GM18502 (cell line): ENCODE data around the gene TCIRG1.
A peak's percentile ranks its signal among the peaks of the same experiment; 100 is the strongest.

Experiments
- ATAC-seq: cut with Tn5 transposase; IDR thresholded peaks from one replicate; pipeline ENCODE4 v1.9.1; 2021; ENCODE audit warnings: mild to moderate bottlenecking; ENCODE audit not compliant: unreplicated experiment, poor library complexity

Gene TCIRG1

DNA sequence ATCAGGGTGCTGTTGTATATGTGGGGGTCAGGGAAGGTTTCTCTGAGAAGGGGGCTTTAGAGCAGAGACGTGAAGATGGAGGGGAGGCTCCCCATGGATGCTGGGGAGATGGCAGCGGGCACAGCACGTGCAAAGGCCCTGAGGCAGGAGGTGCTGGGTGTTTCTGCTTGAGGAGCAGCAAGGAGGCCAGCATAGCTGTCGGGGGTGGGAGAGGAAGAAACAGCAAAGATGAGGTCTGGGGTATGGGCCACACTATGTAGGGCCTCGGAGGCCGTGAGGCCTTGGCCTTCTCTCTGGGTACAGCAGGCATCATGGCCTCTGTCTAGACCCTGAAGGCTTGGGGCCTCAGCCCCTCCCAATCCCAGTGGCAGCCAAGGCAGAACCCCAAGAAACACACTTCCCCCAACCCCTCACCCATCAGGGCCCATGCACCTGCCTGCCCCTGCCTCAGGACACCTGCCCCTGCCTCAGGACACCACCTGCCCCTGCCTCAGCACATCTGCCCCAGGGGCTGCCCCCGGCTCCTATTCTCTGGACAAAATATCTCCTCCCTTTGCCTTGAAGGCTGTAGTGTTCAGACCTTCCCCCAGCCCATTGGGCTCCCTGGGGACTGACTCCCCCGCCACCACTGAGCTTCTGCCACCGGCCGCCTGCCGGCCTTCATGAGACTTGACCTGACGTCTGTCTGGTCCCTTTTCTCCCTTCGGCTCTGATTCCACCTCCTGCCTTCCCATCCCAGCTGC lies 22.5 kb upstream of the TCIRG1 start:
- no peak for ATAC-seq

DNA sequence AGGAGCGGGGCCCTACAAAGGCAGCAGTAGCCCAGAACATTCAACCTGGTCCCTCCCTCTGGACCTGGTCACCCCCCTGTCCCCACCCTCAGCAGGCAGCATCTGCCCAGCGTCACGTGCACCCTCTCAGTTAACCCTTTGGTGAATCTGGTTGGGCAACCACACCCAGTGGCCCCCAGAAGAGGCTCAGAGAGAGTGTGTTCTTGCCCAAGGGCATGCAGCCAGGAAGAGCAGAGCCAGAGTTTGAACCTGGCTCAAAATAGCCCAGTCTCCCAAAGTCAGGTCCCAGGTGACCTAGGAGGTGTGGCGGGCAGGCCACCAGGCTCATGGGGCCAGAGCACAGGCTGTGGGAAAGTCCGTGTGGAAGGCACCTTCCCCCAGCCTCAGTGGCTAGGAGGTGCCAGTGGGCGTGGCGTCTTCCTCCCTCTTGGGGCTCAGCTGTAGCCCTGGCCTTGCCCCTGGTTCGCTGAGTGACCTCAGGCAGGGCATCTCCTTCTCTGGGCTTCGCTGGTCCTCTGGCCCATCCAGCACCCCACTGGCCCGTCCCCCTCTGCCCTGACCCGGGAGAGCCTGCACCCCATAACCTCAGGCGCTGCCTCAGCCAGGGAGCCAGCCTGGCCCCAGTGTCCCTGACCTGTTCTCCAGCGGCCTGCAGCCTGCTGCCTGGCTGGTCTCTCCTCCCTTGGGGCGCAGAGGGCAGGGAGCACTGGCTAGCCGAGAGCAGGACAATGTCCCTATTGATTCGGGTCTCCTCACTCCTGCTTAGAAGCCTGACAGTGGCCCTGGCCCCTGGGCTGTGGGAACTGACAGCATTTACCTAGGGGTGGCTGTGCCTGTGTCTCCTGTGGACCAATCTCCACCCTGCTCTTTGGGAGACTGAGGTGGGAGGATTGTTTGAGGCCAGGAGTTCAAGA lies 21.7 kb upstream of the TCIRG1 start:
- ATAC-seq, result no peak

DNA sequence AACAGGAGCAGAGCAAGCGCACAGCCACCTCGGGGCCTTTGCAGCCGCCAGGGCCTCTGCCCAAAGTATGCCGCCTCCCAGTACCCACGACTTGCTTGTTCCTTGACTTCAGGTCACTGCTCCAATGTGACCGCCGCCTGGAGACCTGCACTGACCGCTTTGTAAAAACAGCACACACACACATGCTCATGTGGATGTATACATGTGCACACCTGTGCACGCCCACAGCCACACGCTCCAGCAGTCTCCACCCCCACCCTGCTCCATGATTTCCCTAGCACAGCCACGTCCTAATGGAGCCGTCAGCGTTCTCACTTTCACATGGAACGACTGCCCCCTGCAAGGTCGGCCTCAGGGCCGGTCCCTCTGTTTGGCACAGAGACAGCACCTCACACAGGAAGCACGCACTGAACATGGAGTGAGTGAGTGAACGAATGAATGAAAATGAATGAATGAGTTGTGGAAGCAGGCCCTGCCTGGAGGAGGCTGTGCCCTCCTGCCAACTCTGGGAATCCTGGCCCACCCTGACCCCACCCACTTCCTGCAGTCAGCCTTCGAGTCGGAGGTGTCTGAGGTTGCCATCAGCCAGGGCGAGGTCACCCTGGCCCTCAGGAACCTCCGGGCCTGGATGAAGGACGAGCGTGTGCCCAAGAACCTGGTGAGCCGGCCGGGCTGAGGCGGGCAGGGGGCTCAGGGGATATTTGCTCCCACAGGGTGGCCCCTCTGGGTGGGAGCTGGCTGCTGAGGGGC lies 20.7 kb upstream of the TCIRG1 start:
- no peak for ATAC-seq

DNA sequence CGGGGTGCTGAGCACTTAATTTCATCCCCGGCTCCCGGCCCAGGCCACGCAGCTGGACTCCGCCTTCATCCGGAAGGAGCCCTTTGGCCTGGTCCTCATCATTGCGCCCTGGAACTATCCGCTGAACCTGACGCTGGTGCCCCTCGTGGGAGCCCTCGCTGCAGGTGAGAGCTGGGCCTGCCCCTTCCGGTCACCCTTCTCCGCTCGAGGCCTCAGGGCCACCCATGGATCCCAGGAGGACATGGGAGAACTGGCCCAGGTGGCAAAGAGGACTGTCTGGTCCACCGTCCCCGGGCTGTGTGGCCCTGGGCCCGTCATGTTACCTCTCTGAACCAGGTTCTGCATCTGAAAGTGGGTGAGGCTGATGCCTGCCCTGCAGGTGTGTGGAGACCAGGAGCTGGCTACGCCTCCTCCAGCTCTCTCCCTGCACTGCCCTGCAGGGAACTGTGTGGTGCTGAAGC lies 20.1 kb upstream of the TCIRG1 start:
- ATAC-seq, result no peak

DNA sequence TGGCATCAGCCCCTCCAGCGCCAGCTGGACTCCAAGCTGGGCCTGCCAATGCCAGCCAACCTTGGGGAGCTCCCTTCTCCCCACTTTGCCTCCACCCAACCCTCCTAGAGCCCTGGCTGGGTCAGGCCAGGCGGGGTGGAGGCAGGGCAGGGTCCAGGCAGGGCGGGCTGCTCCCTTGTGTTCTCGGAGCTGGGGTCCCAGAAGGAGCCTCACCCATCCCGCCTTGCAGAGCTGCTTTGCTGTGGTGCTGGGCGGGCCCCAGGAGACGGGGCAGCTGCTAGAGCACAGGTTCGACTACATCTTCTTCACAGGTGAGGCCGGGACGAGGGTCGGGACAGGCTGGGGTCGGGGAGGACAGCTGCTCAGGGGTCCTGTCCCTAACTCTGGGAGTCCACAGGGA lies 19.3 kb upstream of the TCIRG1 start:
- no peak for ATAC-seq

DNA sequence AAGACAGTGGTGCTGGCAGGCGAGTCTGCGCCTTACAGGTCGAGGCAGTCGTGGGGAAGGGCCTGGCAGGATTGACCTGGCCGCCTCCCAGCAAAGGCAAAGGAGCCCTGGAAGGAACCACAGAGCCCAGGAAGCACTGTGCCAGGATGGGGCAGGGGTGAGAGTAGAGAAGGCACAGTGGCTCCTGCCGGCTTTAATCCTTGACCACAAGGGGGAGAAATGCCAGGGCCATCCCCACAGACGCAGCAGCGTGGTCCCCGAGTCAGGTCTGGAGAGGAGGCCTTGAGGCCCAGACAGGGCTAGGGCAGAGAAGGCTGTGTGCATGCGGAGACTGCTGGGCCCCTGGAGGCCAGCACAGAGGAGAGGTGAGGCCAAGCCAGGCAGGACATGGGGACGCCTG lies 18.2 kb upstream of the TCIRG1 start:
- ATAC-seq, result no peak

DNA sequence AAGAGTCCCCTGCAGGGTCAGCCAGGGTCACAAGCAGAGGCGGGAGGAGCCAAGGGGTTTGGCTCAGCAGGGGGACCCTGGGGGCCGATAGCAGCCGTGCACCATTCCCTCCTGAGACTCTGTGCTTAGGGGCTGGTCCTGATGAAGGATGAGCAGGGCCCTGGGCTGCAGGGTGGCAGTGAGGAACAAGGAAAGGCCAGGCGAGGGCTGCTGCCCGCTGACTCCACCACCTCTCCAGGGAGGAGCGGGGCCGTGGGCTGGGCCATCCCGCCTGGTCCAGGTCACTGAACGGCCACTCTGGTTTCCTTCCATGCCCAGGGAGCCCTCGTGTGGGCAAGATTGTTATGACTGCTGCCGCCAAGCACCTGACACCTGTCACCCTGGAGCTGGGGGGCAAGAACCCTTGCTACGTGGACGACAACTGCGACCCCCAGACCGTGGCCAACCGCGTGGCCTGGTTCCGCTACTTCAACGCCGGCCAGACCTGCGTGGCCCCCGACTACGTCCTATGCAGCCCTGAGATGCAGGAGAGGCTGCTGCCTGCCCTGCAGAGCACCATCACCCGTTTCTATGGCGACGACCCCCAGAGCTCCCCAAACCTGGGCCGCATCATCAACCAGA lies 17.5 kb upstream of the TCIRG1 start:
- no peak for ATAC-seq

DNA sequence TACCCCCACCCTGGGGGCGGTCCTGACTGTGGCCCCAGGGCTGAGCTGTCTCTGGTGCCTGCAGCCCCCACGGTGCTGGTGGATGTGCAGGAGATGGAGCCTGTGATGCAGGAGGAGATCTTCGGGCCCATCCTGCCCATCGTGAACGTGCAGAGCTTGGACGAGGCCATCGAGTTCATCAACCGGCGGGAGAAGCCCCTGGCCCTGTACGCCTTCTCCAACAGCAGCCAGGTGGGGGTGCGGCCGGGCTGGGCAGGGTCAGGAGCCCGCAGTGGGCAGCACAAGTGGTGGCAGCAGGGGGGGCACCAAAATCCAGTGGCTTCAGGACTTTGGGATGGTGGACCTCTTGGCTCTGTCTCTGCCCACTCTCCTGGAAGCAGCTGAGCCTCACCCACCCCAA lies 16.3 kb upstream of the TCIRG1 start:
- no peak for ATAC-seq

DNA sequence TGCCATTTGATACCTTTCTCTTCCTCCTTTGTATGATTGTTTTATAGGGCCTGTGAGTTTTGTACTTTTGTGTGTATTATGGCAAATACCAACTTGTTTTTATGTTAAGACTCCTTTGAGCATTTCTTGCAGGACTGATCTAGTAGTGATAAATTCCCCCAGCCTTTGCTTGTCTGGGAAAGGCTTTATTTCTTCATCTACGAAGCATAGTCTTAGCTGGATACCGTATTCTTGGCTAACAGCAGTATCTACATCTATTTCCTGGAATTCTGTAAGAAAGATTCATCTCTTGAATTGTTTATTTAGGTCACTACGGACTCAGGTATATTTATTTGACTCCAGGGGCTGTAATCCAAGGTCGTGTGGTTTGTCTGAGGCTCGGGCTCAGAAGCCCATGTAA lies 14.3 kb upstream of the TCIRG1 start:
- ATAC-seq, result no peak

DNA sequence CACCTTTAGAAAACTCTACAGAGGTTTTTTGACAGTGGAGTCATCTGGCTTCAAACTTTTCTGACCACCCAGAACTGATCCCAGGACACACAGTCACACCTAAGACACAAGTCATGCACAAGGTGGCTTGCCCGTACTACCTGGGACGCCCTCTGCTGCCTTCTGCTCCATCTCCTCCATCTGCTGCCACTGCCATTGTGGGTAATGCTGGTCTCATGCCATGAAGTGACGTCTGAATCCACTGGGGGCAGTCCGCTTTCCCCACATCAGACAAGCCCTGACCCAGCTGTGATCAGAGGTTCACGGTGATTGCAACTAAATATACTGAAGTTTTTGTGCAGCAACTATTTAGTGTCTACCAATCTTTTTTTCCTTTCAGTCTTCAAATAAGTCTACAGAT lies 13.8 kb upstream of the TCIRG1 start:
- no peak for ATAC-seq

DNA sequence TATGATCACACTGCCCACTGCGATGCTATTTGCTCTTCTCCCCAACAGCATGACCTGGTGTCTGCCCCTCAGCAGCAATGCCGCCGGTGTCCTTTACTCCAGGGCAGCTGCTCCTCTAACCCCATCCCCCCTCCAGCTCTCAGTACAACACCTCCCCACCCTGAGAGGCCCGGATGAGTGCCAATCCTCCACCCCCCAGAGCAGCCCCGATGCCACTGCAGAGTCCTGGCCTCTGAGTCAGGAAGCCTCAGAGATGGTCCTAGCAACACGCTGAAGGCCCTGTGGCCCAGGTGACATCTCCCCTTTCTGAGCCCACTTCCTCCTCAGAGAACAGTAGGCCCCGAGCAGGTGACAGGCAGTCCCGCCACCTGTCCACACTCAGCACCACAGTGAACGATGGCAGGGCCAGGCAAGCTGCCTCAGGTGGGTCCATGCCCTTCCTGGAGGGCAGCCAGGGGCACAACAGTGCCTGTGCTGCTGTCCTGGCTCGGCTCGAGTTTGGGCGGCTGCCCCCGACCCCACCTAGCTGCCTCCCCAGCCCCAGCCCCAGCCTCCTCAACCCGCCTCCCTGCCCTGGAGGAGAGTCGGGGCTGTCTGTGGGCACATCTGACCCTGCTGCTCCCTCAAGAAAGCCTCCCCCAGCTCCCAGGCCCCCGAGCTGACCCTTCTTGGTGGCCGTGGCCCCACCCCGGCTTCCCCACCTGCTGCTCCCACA lies 12.3 kb upstream of the TCIRG1 start:
- ATAC-seq, result no peak

DNA sequence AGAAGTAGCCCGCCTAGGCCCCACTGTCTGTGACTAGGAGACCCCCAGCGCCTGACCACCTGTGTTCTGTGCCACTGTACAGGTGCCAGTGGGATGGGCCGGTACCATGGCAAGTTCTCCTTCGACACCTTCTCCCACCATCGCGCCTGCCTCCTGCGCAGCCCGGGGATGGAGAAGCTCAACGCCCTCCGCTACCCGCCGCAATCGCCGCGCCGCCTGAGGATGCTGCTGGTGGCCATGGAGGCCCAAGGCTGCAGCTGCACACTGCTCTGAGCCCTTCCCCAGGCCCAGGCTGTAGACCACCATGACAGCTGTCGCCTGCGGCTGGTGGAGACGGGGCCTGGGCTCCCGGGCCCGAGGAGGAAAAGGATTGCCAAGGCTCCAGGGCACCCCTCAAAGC lies 11.2 kb upstream of the TCIRG1 start:
- ATAC-seq, result no peak

DNA sequence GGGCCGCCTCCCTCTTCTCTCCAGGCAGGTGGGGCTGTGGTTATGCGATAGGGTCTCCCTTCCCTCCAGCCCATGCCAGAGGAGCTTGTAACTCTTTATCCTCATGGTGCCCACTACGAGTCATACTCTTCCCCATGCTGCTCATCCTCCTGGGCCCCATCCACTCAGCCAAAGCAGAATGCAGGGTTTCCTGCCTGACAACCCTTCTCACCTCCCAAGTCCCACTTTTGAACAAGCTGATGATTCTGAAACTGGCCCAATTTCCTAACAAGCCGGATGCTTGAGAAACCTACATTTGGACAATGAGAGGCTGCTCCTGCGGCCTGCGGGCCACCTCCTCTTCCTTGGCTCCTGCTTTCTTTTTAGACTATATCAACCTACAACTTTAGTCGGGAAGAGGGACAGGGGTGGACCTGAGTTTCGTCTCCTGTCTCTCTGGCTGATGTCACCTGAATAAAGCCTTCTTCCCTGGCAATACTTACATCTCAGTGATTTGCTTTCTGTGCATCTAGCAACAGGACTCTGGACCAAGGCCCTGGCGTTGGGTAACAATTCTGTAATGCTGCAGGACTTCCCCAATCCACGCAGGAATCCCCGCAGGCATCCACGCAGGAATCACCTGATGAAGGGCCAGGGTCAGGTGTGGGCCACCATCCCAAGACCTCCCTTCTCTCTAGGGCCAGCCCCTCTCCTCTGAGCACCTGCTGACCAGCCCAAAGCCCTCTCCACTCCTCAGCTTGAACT lies 9.9 kb upstream of the TCIRG1 start:
- ATAC-seq, result no peak

DNA sequence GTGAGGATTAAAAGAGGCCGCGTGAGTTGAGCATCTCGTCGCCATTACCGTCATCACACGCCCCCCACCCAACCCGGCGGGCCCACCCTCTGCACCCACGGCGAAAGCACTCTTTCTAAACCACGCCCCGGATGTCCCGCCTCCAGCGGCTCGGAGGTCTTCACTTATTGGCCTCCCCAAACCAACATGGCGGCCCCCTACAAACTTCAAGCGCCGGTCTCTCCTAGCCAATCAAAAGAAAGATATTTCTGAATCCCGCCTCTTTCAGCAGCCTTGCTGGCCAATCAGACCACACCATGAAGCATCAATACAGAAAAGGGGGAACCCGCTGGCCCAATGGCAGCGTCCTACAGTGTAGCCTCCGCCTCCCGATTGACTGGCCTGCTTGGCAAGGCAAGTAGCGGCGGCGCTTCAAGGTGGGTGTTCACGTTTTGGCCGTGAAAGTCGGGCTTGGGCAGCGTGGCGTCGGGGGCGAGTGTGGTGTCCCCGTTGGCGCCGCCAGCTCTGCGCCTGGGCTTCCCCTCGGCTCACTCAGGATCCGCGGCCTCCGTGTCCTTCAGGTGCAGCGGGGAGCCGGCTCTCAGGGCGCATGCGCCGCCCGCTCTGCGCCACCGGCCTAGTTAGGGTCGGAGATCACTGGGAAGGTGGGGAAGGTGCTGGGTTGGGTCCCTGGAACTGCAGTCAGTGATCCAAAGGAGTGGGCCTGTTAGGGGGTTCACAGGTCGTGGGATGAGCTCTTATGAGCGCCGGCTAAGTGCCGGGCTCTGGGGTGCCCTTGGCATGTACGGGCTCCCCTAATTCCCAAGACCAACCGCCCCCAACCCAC lies 8.3 kb upstream of the TCIRG1 start, which contains the start of gene NDUFS8:
NDUFS8 (plus strand) TSS at position 364 of the 826 bp plus-strand sequence. CDS start 1,471 bp downstream, outside the sequence.
- ATAC-seq, result peak; percentile 96

DNA sequence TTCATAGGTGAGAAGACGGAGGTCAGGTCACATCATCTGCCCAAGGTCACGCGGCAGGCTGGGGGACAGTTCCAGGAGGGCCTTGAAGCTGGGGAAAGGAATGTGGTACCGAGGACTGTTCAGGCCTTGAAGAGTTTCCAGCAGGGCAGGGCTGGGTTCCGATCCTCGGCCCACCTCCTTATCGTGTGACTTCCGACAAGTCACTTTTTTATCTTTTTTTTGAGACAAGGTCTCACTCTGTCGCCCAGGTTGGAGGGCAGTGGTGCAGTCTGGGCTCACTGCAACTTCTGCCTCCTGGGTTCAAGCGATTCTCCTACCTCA lies 7.7 kb upstream of the TCIRG1 start:
- ATAC-seq, result no peak

DNA sequence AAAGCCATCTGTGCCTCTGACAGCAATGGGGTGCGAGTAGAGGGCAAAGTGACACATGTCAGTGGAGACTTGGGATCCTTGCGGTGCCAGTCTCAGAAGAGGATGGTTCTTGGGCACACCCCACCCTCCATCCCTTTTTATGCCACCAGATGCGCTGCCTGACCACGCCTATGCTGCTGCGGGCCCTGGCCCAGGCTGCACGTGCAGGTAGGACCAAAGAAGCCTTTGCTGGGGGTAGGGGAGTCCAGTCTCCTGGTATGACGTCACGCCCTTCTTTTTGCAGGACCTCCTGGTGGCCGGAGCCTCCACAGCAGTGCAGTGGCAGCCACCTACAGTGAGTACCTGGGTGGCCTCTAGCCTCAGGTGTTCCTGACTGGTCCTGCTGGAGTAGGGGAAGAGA lies 6.8 kb upstream of the TCIRG1 start:
- ATAC-seq, result no peak

DNA sequence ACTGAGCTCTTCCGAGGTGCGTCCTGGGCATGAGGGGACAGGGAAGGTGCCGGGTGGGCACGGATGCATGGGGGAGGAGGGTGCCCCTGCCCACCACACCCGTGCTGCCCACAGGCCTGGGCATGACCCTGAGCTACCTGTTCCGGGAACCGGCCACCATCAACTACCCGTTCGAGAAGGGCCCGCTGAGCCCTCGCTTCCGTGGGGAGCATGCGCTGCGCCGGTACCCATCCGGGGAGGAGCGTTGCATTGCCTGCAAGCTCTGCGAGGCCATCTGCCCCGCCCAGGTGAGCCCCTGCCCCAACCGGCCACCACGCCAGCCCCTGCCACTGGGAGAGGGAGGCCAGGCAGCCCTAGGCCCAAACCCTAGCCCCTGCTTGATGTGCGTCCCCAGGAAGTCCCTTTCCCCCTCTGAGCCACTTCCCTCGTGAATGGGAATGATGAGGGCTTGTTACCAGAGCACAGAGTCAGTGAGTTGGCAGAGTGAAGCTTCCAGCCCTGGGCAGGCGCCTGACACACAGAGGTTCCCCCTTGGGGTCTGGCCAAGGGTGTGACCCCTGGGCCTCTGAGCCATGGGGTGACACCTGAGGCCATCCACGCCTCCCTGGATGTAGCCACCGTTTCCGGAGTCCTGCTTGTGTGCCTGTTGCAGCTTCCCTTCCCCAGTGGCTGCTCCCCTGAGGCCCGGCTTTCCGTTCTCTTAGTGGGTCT lies 5.7 kb upstream of the TCIRG1 start:
- ATAC-seq, result no peak

DNA sequence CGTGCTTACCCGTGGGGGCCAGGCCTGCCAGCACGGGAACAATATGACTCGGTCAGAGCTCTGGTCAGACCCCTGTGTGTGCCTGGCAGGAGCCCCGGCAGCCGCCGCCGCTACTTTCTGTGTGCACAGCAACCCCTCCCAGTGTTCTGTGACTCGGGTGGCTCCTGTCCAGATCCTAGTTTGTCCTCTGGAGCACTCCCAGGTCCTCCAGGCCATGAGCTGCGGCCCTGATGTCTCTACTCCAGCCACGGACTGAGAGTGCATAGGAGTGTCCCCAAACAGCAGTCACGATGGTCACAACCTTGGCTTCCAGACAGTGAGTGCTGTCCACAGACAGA lies 5.1 kb upstream of the TCIRG1 start:
- no peak for ATAC-seq
